ENCODE data around the gene PKD2L1.
A peak's percentile ranks its signal among the peaks of the same experiment; 100 is the strongest.
"Not testable (repeated sequence)": the region's sequence is repeated elsewhere in the genome, so short reads cannot be mapped to it uniquely, and the experiment has no call there.

PKD2L1 gene

GRCh38 chr10:100333661-100334440 is 3.8 kb upstream of the PKD2L1 start:
- no peak for DNase-seq

- DNase-seq, result no peak
Observed at GRCh38 chr10:100333106-100333505, 3.1 kb upstream of the PKD2L1 start.

DNA sequence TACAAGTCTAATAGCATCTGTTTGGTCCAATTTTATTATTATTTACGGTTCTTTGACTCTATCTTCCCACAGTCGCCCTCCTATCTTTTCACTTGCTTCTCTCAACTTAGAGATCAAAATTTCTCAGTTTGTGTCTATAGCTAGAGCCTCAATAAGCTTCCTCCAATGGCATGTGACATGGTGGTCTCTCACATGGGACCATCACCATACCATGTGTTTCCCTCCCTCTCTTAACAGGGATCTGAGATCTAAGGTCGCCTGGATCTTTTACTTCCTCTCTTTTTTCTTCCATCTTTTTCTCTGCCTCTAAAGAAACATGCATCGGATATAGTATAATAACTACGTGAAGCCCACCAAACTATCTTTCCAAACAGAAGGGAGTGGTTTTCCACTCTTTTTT is 1.8 kb downstream of the PKD2L1 start:
- no peak for DNase-seq

DNA sequence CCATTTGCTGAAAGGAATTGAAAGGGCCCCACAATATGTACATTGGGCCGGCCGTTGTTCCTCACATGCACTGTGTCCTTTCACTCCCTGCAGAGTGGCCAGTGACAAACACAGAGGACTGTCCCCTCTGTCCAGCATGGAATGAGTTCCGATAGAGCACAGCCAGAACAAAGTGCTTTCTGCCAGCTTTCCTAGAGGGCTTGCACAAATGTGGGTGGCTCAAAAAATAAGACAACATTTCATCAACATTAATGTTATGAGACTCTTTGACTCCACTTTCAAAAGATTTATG is 2.4 kb downstream of the PKD2L1 start:
- DNase-seq, result no peak

GRCh38 chr10:100327007-100327717 is 2.9 kb downstream of the PKD2L1 start:
- DNase-seq, result no peak

GRCh38 chr10:100325158-100325557 is 4.9 kb downstream of the PKD2L1 start:
- DNase-seq, result no peak

DNA sequence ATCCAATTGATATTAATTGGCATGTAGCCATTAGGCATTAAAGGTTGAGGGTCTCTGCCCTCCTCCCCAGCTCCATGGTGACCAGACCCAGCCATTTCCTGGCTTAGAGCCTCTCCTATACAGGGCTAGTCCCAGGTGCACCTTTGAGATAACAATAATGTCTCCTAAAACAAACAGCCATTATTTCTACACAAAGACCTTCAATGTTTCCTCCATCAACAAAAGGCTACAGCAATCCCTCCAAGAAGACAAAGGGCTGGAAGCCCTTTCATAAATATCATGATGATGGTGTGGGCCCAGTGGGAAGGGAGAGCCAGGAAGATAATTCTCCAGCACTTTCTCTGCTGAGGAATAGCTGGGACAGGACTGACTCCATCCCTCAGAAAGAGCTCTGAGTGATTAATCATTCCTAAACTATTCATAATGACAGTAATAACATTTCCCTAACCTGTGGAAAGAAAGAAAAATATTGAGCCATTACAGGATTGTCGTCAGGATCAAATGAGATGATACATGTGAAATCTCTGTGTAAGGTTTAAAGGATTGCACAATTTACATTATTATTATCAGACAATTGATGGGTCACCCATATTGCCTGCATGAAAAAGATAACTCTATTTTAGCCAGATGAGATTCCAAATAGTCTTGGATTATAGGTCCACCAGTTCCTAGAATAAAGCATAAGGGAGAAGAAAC is 10.2 kb downstream of the PKD2L1 start:
- peak; percentile 49 for DNase-seq

DNA sequence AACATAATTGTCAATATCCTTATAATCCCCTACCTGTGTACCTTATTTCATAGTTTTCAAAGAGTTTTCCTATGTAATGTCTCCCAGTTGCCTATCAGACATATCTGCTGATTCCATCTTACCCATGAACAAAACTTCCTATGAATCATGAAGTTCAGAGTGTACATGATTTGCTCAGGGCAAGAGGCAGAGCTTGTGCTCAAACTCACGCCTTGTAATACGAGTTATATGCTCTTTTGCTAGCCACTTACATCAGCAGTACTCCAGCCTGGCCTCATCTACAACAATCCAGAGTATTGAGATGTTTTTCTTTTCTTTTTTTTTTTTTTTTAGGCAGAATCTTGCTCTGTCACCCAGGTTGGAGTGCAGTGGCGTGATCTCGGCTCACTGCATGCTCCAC is 11.8 kb downstream of the PKD2L1 start:
- DNase-seq, result no peak

DNA sequence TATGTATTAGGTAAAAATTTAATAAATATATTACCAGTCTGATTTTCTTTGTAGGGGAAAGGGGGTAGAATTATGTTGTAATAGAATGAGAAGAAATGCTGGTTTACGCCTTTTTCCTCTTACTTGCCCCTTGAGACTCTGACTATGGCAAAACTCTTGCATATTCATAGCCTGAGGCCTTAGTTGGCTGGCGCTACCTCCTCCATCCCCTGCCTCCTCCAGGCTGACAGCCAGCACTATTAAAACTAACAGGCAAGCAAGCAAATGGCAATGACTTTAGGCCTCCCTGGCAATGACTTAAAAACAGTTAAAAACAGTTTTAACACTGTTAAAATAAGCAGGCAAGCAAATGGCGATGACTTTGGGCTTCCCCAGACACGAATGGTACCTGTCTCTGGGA is 14.4 kb downstream of the PKD2L1 start:
- no peak for DNase-seq

DNA sequence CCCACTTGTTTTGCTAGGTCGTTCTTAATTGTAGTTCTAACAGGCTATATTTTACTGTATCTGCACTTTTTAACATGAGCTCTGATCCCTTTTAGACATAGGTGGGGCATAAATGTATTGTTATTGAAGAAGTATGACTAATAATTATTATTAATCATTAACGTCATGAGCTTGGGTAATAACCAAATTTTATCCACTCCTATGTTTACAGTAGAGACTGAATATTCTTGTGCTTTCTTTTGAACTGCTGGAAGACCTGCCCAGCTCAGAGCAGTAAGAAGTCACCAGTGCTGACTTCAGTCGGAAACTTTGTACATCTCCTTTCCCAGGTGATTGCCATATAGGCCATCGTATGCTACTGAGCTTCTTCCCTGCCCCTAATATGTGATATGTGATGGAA is 18.7 kb downstream of the PKD2L1 start:
- DNase-seq, result no peak

GRCh38 chr10:100307684-100308083 is 22.3 kb downstream of the PKD2L1 start:
- DNase-seq, result no peak

- DNase-seq, result no peak
Observed at GRCh38 chr10:100306861-100307260, 23.2 kb downstream of the PKD2L1 start.

DNA sequence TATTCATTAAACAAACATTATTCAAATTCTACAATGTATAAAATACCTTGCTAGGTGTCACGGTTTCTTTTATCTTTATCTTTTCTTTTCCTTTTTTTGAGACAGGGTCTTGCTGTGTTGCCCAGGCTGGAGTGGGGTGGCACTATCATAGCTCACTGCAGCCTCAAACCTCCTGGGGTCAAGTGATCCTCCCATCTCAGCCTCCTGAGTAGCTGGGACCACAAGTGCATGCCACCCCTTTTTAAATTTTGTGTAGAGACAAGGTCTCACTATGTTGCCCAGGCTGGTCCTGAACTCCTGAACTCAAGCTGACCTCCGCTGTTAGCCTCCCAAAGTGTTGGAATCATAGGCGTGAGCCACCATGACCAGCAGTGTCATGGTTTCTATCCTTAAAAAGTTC is 25.6 kb downstream of the PKD2L1 start:
- no peak for DNase-seq

DNA sequence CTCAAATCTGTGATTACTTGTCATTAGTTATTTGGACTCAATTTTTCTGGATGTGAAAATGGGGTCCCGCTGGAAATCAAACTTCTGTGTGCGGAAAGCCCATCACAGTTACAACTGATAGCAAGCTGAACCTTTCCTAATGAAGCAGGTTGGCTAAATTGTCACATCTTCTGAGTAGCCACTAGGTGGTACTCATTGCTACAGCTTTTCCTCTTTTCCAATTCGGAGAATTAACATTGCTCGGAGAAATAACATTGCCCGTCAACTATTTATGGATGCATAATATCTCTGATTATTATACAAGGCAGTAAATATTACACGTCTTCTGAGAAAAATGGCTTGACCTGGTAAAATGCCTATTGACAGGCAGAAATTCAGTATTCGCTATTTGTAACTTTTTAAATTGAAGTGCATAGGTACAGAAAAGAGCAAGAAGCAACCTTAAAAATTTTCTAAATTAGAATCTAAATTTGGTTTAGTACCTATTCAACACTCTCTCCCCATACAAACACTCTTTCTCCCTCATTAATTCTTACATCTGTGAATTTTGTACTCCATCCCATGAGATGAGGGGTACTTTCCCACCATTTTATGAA is 26.2 kb downstream of the PKD2L1 start:
- no peak for DNase-seq

- not testable (repeated sequence) for DNase-seq
Observed at GRCh38 chr10:100301123-100301522, 28.9 kb downstream of the PKD2L1 start.

DNA sequence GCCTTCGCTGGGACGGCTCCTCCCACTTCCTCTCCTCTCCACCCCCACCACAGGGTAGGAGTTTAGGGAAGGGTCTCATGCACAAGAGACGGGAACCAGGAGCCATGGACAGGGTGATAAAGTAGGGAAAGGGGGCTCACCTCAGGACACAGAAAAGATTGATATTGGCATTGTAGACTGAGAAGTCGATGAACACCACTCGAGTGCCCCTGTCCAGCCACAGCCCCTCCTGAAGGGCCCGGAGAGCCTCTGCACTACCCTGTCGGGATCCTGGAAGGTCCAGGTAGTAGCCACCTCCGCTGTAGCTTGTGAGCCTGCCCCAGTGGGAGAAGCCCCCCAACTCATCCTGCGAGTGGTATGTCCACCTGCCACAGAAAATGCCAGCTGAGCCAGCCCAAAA is 32.8 kb downstream of the PKD2L1 start:
- DNase-seq, result no peak

GRCh38 chr10:100293066-100293465 is 37.0 kb downstream of the PKD2L1 start:
- DNase-seq, result no peak

DNA sequence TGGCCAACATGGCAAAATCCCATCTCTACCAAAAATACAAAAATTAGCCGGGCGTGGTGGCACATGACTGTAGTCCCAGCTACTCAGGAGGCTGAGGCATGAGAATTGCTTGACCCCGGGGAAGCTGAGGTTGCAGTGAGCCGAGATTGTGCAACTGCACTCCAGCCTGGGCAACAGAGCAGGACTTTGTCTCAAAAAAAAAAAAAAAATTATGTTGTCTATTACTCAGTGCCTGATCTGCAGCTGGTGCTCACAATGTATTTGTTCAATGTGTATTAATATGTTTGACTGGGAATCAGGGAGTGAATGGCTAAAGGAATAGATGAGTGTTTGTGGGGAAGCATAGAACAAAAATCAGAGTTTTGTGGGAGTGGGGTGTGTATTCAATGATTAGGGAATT is 37.7 kb downstream of the PKD2L1 start:
- not testable (repeated sequence) for DNase-seq

GRCh38 chr10:100291356-100291755 is 38.7 kb downstream of the PKD2L1 start:
- no peak for DNase-seq

- DNase-seq, result no peak
Observed at GRCh38 chr10:100289641-100290040, 40.4 kb downstream of the PKD2L1 start.

DNA sequence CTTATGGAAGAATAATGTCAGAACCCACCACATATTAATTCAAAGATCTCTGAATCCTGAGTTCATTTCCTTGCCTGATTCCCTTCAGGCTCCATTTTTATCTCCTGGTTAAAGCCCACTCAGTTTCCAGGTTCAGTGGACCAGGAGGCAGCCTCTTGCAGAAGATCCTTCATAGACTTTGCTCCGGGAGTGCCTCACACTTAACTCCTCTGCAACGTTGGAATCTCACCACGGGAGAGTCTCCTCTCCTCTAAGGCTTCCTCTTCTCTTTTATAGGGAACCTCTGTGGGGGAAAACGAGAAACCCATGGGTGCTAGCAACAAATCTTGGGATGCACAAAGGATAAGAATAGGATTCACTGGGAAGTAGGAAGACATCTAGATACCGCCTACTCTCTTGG is 41.8 kb downstream of the PKD2L1 start:
- no peak for DNase-seq

DNA sequence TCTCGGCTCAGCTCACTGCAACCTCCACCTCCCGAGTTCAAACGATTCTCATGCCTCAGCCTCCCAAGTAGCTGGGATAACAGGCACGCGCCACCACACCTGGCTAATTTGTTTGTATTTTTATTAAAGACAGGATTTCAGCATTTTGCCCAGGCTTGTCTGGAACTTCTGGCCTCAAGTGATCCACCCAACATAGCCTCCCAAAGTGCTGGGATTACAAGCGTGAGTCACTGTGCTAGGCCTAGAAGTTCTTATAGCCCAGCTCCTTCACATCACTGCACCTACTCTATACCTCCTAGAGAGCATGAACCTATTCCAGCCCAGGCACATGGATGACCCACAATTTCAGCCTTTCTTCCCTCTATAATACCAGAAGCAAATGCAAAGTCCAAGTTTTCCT is 42.3 kb downstream of the PKD2L1 start:
- DNase-seq, result no peak
